Colon (tissue), 2 donors: Measurements from ENCODE around the gene CDK15.
"Not testable (repeated sequence)": the region's sequence is repeated elsewhere in the genome, so short reads cannot be mapped to it uniquely, and the experiment has no call there.

ENCODE experiments used
- FAIRE-seq: peaks from 2 replicates; lab custom pipeline; 2012; peaks lifted over from hg19 to GRCh38; lab: Jason Lieb, UNC
- donor health status: control.
- donor health status: control.

The CDK15 gene

GRCh38 chr2:201831469-201831868 lies 25.1 kb downstream of the CDK15 start:
- no peak for FAIRE-seq

DNA sequence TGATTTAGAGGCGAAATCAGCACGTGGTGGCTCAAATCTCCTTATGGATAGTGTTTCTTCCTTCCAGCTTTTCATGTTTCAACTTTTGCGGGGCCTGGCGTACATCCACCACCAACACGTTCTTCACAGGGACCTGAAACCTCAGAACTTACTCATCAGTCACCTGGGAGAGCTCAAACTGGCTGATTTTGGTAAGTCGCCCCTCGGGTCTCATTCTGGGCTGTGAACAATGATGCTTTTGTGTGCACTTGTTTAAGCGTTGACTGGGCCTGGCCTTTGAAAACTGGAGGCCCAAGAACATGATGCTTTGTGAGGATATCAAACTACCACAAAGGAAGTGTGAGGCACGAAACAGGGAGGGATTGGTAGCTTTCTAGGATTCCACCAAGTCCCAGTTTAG lies 27.4 kb downstream of the CDK15 start:
- no peak for FAIRE-seq

DNA sequence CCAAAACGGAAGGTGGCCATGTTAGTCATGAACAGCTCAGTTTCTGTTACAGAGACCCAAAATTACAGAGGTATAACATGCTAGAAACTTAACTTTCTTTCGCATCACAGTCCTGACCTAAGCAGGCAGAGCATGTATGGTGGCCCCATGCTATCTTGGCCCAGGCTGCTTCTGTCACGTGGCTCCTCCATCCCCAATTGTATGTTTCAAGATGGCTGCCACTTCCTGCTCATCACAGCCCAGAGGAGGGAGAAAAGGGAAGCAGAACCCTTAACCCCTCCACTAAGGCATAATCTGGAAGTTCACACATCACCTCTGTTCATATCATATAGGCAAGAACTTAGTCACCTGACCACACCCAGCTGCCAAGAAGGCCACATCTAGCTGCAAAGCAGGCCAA lies 28.7 kb downstream of the CDK15 start:
- FAIRE-seq: no peak

- no peak for FAIRE-seq
Measured at GRCh38 chr2:201837391-201837790, 31.1 kb downstream of the CDK15 start.

DNA sequence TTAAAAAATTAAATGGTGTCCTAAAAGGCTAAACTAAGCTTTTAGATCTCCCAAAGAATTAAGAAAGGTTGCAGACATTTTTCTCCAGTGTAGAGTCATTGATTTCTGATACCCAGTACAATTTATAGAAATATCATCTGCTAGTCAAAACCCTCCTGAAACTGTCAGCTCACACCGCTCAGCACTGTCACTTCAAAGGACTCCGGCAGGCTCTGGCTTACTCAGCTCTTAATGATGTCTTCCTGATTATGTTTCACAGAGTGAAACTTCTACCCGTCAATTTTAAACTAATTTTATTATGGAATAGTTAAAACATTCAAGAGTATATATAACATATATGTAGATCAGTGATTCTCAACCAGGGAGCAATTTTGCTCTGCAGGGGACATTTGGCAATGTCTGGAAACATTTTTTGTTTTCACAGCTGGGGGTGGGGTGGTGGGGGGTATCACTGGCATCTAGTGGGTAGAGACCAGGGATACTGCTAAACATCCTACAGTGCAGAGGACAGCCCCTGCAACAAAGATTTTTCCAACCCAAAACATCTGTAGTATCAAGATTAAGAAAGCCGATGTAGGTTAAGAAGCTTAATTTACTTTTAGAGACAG lies 31.6 kb downstream of the CDK15 start:
- FAIRE-seq: no peak

DNA sequence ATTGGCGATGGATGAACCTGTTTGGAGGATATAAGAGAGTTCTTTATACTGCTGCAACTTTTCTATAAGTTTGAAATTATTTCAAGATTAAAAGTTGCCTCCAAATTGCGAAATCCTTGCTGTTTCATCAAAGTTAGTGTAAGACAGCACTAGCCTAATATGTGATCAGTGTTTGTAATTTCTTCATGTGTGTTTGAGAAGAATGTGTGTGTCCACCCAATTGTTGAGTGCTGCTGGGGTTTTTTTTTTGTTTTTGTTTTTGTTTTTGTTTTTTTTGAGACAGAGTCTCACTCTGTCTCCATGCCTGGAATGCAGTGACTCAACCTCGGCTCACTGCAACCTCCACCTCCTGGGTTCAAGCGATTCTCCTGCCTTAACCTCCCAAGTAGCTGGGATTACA lies 33.4 kb downstream of the CDK15 start:
- FAIRE-seq: no peak

DNA sequence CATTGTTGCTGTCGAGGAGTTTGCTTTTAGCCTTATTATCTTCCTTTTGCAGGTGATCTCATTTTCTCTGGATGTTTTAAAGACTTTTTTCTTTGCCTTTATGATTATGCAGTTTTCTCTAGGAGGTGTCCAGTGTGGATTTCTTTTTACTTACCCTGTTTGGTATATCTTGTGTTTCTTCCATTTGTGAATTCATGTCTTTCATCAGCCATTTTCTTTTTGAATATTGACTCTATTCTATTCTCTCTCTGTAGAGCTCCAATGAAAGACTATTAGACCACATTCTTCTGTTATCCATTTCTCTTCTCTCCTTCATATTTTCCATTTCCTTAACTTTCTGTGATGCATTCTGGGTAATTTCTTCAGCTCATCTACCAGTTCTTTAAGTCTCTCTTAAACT lies 34.4 kb downstream of the CDK15 start:
- FAIRE-seq: no peak

GRCh38 chr2:201842131-201842860 lies 36.0 kb downstream of the CDK15 start:
- no peak for FAIRE-seq

- not testable (repeated sequence) for FAIRE-seq
Measured at GRCh38 chr2:201844922-201845321, 38.6 kb downstream of the CDK15 start.

- no peak for FAIRE-seq
Measured at GRCh38 chr2:201847481-201847880, 41.1 kb downstream of the CDK15 start.

DNA sequence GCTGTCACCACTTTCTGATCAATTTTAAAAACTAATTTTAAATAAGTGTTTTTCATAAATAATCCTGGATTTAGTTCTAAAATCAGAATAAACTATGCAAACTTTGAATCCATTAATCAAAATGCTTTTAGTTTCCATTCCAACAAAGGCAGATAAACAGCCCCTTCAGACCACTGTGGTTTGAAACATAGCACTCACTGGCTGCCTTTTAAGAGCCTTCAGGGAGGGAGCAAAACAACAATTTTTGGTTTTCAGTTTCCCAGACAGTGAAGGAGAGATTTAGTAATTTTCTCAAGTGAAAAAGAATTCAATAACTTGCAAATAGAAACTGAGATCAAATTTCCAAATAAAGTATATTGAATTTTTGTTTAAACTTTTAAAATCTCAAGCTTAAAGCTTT lies 46.1 kb downstream of the CDK15 start:
- no peak for FAIRE-seq

DNA sequence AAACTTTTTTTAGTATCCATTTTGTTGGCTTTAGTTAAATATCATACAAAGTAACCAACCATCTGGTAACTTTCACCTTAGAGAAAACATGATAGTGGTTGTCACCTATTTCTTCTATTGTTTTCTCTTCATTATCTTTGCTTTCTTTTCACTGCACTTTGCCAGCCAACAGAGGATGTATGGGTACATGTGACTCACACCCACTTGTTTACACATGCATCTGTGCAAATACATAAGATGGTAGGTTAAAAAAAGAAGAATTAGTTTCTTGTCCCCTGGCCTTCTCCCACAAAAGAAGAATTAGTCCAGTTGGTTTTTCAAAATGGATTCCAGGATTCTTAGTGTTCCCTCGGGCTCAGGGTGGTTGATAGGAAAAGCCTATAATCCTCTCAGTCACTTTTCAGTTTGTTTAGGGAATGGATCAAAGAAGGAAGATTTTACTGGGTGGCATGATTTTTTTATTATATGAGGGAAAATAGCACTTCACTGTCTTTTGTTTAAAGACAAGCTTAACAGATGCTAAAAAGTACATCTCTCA lies 46.6 kb downstream of the CDK15 start:
- FAIRE-seq: no peak

- FAIRE-seq: no peak
Measured at GRCh38 chr2:201854221-201854801, 48.0 kb downstream of the CDK15 start.

DNA sequence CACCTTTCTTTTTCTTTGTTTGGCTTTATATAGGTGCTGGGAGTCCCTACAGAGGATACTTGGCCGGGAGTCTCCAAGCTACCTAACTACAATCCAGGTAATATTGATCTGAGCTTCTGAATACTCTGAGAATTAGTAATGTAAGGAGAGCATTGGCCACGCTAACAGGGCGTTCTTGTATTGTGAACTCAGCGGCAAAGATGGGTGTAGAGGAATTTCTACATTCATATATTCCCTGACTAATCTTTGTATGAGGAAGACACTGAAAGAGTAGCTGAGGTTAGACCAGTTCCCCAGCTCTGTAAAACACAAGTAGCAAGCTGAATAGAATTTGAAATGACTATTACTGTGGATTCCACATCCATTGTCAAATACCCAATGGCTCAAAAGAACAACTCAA lies 48.5 kb downstream of the CDK15 start:
- no peak for FAIRE-seq

DNA sequence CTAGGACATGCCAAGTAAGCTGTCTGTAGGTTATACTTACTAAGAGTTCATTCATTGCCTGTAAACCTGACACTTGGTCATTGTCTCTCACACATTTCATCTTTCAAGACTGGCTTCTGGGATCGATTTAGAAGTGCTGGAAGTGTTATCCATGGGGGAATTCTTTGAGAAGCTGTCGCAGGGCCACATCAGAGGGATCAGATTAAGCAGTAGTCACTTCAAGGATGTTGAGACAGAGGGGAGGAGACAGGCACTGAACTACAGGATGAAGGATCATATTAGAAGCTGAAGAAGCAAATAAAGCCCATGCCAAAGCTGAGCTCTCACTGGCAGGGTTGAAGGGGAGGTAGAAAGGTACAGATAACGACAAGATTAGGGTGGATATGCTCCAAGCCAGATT lies 49.0 kb downstream of the CDK15 start:
- no peak for FAIRE-seq

- no peak for FAIRE-seq
Measured at GRCh38 chr2:201857326-201857725, 51.0 kb downstream of the CDK15 start.

DNA sequence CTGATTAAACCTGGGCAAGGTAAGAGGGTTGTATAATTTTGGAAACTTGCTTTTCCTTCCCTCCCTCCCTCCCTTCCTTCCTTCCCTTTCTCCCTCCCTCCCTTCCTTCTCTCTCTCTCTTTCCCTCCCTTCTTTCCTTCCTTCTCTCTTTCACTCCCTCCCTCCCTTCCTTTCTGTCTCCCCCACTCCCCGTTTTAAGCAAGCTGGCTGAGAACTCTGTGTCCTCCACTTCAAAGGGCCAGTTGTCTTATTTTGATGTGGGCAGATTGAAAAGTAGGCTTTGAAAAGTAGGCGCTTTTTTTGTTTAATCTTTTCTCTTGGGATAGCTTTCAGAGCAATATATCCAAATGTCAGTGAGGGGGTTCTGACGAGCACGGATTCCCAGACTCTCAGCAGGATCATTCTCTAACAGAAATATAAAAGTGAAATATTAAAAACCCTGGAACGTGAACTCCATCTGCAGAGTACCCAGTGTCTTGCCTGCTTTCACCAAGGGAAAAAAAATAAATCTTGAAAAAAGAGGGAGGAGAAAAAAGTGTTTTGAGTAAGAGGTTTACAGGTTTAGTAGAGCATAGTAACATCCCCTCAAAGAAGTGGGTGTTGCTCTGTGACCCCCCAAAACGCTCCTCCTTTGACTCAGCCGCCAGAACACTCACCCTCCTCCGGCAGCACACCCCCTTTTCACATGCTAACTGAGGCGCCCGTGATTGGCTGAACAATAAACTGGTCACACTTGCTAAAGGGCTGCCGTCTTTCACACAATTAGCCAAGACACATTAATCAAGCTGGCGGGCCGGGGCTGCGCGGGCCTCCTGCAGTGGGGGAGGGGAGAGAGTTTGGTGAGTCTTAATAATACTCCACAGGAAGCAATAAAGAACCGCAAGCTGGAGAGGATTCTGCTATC lies 52.2 kb downstream of the CDK15 start:
- no peak for FAIRE-seq

GRCh38 chr2:201859949-201860348 lies 53.6 kb downstream of the CDK15 start:
- no peak for FAIRE-seq

GRCh38 chr2:201860636-201861066 lies 54.3 kb downstream of the CDK15 start:
- no peak for FAIRE-seq

- no peak for FAIRE-seq
Measured at GRCh38 chr2:201862843-201863242, 56.5 kb downstream of the CDK15 start.

- no peak for FAIRE-seq
Measured at GRCh38 chr2:201866643-201867473, 60.5 kb downstream of the CDK15 start.
